CD4-positive, alpha-beta memory T cell (primary cell): ENCODE results near the gene VPS9D1. TPM values are rescaled to one million over a fixed set of nuclear protein-coding genes. Genes with fewer than 3 reads are reported as not detected.
"Not testable (repeated sequence)": the region's sequence is repeated elsewhere in the genome, so short reads cannot be mapped to it uniquely, and the experiment has no call there.

Experiments used
- CTCF ChIA-PET: fragments of 350-600 bp; sonication (Branson Sonifier 250); formaldehyde crosslinking; loops from one replicate; lab custom pipeline; 2021; ENCODE audit warnings: inconsistent platforms; ENCODE audit not compliant: partially characterized antibody; lab: Charles Lee
- POLR2A ChIA-PET: fragments of 350-600 bp; sonication (Branson Sonifier 250); formaldehyde crosslinking; loops from one replicate; lab custom pipeline; 2021; ENCODE audit not compliant: partially characterized antibody; lab: Charles Lee
- DNase-seq, 5 donors: peaks; one replicate each; pipeline versions ENCODE4 v3.0.0 to v3.0.0-alpha.2; 2020 to 2022; ENCODE audit warnings: mixed read lengths in 1 of 5
- H3K27ac ChIP-seq: one replicate; pipeline ENCODE4 v1.7.0; 2013; ENCODE audit warnings: low read depth, low read length
- H3K27me3 ChIP-seq: 2 replicates; pipeline ENCODE4 v1.7.0; 2013; ENCODE audit warnings: mild to moderate bottlenecking, low read length, moderate library complexity; ENCODE audit not compliant: insufficient read depth
- H3K36me3 ChIP-seq: 2 replicates; pipeline ENCODE4 v1.7.0; 2013; ENCODE audit warnings: mild to moderate bottlenecking, low read length, moderate library complexity; ENCODE audit not compliant: insufficient read depth
- H3K4me1 ChIP-seq: 2 replicates; pipeline ENCODE4 v1.7.0; 2013; ENCODE audit warnings: mild to moderate bottlenecking, low read length, moderate library complexity; ENCODE audit not compliant: insufficient read depth
- H3K4me3 ChIP-seq, 2 donors: one replicate each; pipeline ENCODE4 v1.7.0; 2013; ENCODE audit warnings: low read length in 2 of 2, mild to moderate bottlenecking in 1 of 2
- H3K9me3 ChIP-seq, 2 donors: one replicate each; pipeline ENCODE4 v1.7.0; 2013; ENCODE audit warnings: low read length in 2 of 2, control low read depth in 1 of 2; ENCODE audit not compliant: control insufficient read depth in 1 of 2
- H3K27ac Mint-ChIP-seq, 7 donors: one replicate each; pipeline ENCODE4 v1.8.0; 2020 to 2021; ENCODE audit warnings: mixed read lengths in 7 of 7, mild to moderate bottlenecking in 6 of 7, inconsistent platforms in 3 of 7, moderate library complexity in 3 of 7
- H3K27me3 Mint-ChIP-seq, 2 donors: one replicate each; pipeline ENCODE4 v1.8.0; 2020 to 2021; ENCODE audit warnings: mixed read lengths in 2 of 2
- H3K36me3 Mint-ChIP-seq, 2 donors: one replicate each; pipeline ENCODE4 v1.8.0; 2020 to 2021; ENCODE audit warnings: mixed read lengths in 2 of 2, inconsistent platforms in 1 of 2, mild to moderate bottlenecking in 1 of 2
- H3K4me1 Mint-ChIP-seq, 4 donors: one replicate each; pipeline ENCODE4 v1.8.0; 2020 to 2021; ENCODE audit warnings: mixed read lengths in 4 of 4, mild to moderate bottlenecking in 1 of 4
- H3K4me3 Mint-ChIP-seq, 8 donors: one replicate each; pipeline ENCODE4 v1.8.0; 2020 to 2021; ENCODE audit warnings: mixed read lengths in 8 of 8, mild to moderate bottlenecking in 7 of 8, moderate library complexity in 6 of 8, inconsistent platforms in 3 of 8
- H3K9me3 Mint-ChIP-seq, 8 donors: one replicate each; pipeline ENCODE4 v1.8.0; 2020 to 2021; ENCODE audit warnings: mixed read lengths in 8 of 8, mild to moderate bottlenecking in 5 of 8, inconsistent platforms in 3 of 8, moderate library complexity in 1 of 8
- intact Hi-C: fragments of 100-400 bp; cut with micrococcal nuclease; formaldehyde crosslinking; loops from one replicate; pipeline ENCODE4 v1.15.1; 2023
- polyA plus RNA-seq, 2 donors: library from polyadenylated mRNA; unstranded; fragments of 300-500 nt; fragmentation: Illumina TruSeq; gene quantifications; one replicate each; pipeline ENCODE4 v1.2.3, GENCODE V29; 2021
- total RNA-seq, 2 experiments: library from RNA; stranded (reverse); gene quantifications; one replicate each; pipeline ENCODE4 v1.2.3, GENCODE V29; 2021

The VPS9D1 gene
- total and polyA plus RNA-seq, 4 experiments from 2014 or later, result 0.48 to 13.6 (median 7.0) TPM

- Mint-ChIP-seq H3K4me3 (peak overlapping the region; percentile 51 to 95 (median 90)), H3K9me3 (no peaks in the 10 kb centered on the region), H3K27ac (peak overlapping the region in 4 of 7 donors; percentile 22 to 78 (median 66)), H3K27me3 (no peaks in the 10 kb centered on the region), H3K36me3 (peaks cover 4 to 14% of the 10 kb centered on the region in 2 donors), H3K4me1 (peaks cover 9 to 25% (median 13%) of the 10 kb centered on the region in 4 donors)
- CTCF ChIA-PET, result interaction anchor here (1.1 to 2.7 kb wide), 3 partner anchors 14 to 20 kb away, joined by 4 to 33 read pairs (median 7); partner anchors contain the start of gene SPATA2L
- no peak for DNase-seq
- peak overlapping the region in 1 of 2 donors; percentile 84 for H3K4me3 ChIP-seq
- intact Hi-C loops, result loop anchor here (1.0 kb wide), 3 partner anchors 14 to 36 kb away; partner anchors contain the start of genes CHMP1A and SPATA33
- H3K36me3 ChIP-seq, result peaks cover 6% of the 10 kb centered on the region
- H3K27ac ChIP-seq, result peak overlapping the region; percentile 84
- POLR2A ChIA-PET, result interaction anchor here (0.7 to 2.7 kb wide), 12 partner anchors 11 to 904 kb away, joined by 3 to 37 read pairs (median 5); partner anchors contain the start of genes CHMP1A, SPATA2L, SPATA33 and SPG7
- no peaks in the 10 kb centered on the region for H3K27me3 ChIP-seq
- no peaks in the 10 kb centered on the region for H3K9me3 ChIP-seq
- H3K4me1 ChIP-seq, result peaks cover 14% of the 10 kb centered on the region
These were observed 34.8 kb downstream of the VPS9D1 start for GRCh38 chr16:89685916-89686315.

DNA sequence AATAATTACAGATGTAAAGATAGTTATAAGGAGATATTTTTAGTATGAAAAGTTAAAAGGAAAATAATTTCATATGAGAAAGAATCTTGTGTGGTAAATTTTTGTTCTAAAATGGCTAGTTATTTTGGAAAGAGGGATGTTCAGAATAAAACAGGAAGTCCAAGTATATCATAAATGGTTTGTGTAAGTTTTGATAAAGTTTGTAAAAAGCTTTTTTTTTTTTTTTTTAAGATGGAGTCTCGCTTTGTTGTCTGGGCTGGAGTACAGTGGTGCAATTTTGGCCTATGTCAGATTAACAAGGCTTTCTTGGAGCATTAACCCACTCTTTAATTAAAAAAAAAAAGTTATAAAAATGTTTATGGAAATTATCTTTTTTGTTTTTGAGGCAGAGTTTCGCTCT, 42.4 kb downstream of the VPS9D1 start:
- H3K4me3 ChIP-seq, result no peak overlapping the region
- H3K4me1 ChIP-seq, result no peaks in the 10 kb centered on the region
- no peaks in the 10 kb centered on the region for H3K9me3 ChIP-seq
- no peak for DNase-seq
- H3K27me3 ChIP-seq, result no peaks in the 10 kb centered on the region
- H3K27ac Mint-ChIP-seq, result no peak overlapping the region
- peaks cover 0 to 2% (median 0%) of the 10 kb centered on the region in 8 donors for H3K9me3 Mint-ChIP-seq
- H3K36me3 Mint-ChIP-seq, result no peaks in the 10 kb centered on the region
- intact Hi-C loops, result no loop called here
- ChIA-PET CTCF (interaction anchor here (1.5 kb wide), 1 partner anchor 22 kb away, joined by 5 read pairs; no protein-coding TSS in a partner anchor), POLR2A (no interaction called here)
- no peaks in the 10 kb centered on the region for H3K36me3 ChIP-seq
- no peaks in the 10 kb centered on the region for H3K4me1 Mint-ChIP-seq
- H3K27me3 Mint-ChIP-seq, result peaks cover 0 to 1% of the 10 kb centered on the region in 2 donors
- H3K27ac ChIP-seq, result no peak overlapping the region
- no peak overlapping the region for H3K4me3 Mint-ChIP-seq

DNA sequence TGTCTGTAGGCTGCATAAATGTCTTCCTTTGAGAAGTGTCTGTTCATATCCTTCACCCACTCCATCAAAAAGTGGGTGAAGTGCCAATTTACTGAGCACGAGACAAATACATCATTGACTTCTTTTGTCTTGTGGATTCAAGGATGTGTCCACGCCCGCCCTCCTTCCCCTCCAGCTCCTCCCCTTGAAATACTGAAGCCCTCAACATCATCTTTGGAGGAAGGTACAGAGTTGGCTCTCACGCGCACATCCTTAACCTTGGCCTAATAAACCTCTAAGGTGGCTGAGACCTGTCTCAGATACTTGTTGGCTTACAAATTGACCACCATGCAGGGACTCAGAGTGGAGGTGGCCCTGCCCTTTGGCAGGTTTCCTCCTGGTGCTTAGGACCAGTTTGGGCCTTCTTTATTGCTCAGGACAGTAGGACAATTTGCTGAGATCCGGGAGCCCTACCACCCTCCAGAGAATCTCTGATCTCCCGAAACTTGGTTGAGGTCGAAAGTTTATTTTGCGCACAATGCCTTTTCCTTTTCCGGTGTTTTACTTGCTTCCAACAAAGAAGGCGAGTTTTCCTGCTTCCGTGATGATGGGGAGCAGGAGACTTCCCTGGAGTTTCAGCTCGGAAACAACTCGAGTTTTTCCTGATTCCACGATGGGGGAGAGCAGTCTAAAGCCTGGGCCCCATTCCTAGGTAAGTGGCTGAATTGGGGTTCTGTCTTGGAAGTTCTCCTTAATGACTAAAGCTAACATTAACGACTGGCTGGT, 48.3 kb downstream of the VPS9D1 start:
- intact Hi-C loops, result no loop called here
- CTCF ChIA-PET, result no interaction called here
- no peaks in the 10 kb centered on the region for H3K4me1 ChIP-seq

GRCh38 chr16:89671565-89671964, 49.1 kb downstream of the VPS9D1 start:
- H3K27me3 ChIP-seq, H3K36me3 ChIP-seq, H3K9me3 Mint-ChIP-seq, H3K27me3 Mint-ChIP-seq, H3K4me1 ChIP-seq, H3K36me3 Mint-ChIP-seq, intact Hi-C loops, H3K4me1 Mint-ChIP-seq, H3K27ac ChIP-seq, H3K9me3 ChIP-seq, H3K4me3 Mint-ChIP-seq, DNase-seq, H3K4me3 ChIP-seq: not testable (repeated sequence)
- ChIA-PET POLR2A (interaction anchor here (0.6 kb wide), 1 partner anchor 29 kb away, joined by 3 read pairs; no protein-coding TSS in a partner anchor), CTCF (interaction anchor here (0.7 kb wide), 1 partner anchor 188 kb away, joined by 3 read pairs; no protein-coding TSS in a partner anchor)
- H3K27ac Mint-ChIP-seq, result peak overlapping the region in 1 of 7 donors; percentile 73

More for the DNA sequence above, 48.3 kb downstream of the VPS9D1 start:
- H3K4me3 ChIP-seq, result no peak overlapping the region
- Mint-ChIP-seq H3K4me1 (peaks cover 0 to 5% (median 4%) of the 10 kb centered on the region in 4 donors), H3K36me3 (no peaks in the 10 kb centered on the region), H3K4me3 (no peak overlapping the region), H3K27me3 (no peaks in the 10 kb centered on the region), H3K27ac (no peak overlapping the region), H3K9me3 (no peaks in the 10 kb centered on the region)
- no peak for DNase-seq
- POLR2A ChIA-PET, result no interaction called here
- no peaks in the 10 kb centered on the region for H3K9me3 ChIP-seq
- H3K36me3 ChIP-seq, result no peaks in the 10 kb centered on the region
- no peaks in the 10 kb centered on the region for H3K27me3 ChIP-seq
- H3K27ac ChIP-seq, result no peak overlapping the region

DNA sequence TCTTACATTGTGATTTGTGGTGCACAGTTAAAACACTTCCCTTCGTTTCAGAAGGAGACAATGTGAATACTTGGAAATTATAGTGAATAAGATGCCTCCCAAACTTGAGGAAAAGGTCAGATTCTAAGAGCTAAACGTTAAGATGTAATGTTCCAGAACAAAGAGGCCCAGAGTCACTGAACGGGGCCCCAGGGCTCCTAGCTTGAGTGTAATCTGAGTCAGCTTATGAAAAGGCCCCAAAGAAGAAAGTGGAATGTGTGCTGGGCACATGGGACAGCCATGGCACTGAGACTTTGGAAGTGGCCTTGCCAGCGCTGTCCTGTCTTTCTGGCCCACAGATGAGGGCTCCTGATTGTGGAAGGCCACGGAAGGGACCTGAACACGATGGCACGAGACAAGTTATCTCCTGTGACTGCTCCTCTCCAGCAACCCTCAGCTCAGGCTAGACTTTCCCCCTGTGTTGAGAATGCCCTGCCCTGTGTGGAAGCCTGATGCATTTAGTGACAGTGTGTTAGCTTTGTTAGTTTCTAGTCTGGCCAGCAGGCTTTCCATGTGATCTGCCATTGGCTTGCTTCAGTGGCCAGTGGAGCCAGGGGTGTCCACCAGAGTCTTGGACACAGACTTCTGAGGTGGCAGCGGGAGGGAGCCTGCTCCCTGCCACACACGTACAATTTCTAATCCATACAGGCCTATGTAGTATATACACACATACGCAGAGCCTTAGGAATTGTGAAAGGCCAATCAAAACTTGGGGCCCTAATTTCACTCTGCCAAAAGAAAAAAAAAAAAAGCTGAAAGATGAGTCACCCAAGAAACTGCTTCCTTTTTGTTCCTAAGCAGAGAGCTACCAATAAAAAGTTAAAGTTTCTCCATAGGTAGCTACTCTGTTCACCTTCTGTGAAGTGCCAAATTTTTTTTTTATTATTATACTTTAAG, 49.9 kb downstream of the VPS9D1 start:
- Mint-ChIP-seq H3K4me1 (peaks cover 0 to 5% (median 4%) of the 10 kb centered on the region in 4 donors), H3K4me3 (peak overlapping the region in 1 of 8 donors; percentile 20), H3K9me3 (no peaks in the 10 kb centered on the region), H3K36me3 (no peaks in the 10 kb centered on the region), H3K27me3 (no peaks in the 10 kb centered on the region), H3K27ac (no peak overlapping the region)
- no peaks in the 10 kb centered on the region for H3K36me3 ChIP-seq
- H3K27me3 ChIP-seq, result no peaks in the 10 kb centered on the region
- H3K4me1 ChIP-seq, result no peaks in the 10 kb centered on the region
- ChIA-PET POLR2A (interaction anchor here (0.6 kb wide), 1 partner anchor 29 kb away, joined by 3 read pairs; no protein-coding TSS in a partner anchor), CTCF (interaction anchor here (0.7 to 1.2 kb wide), 2 partner anchors 29 to 189 kb away, joined by 3 read pairs; no protein-coding TSS in a partner anchor)
- no peak overlapping the region for H3K4me3 ChIP-seq
- no peaks in the 10 kb centered on the region for H3K9me3 ChIP-seq
- H3K27ac ChIP-seq, result no peak overlapping the region
- DNase-seq, result no peak
- intact Hi-C loops, result no loop called here

DNA sequence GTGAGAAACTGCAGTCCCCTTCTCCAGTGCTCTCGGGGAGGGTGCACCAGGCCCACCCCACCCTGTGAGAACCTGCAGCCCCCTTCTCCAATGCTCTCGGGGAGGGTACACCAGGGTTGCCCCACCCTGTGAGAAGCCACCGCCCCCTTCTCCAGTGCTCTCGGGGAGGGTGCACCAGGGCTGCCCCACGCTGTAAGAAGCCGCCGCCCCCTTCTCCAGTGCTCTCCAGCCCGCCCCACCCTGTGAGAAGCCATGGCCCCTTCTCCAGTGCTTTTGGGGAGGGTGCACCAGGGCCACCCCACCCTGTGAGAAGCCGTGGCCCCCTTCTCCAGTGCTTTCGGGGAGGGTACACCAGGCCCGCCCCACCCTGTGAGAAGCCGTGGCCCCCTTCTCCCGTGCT, 50.9 kb downstream of the VPS9D1 start:
- no peak overlapping the region for H3K4me3 Mint-ChIP-seq
- H3K27ac ChIP-seq, result no peak overlapping the region
- no peaks in the 10 kb centered on the region for H3K27me3 Mint-ChIP-seq
- H3K4me1 Mint-ChIP-seq, result peaks cover 0 to 5% (median 4%) of the 10 kb centered on the region in 4 donors
- intact Hi-C loops, result no loop called here
- DNase-seq, result no peak
- CTCF ChIA-PET, result no interaction called here
- H3K4me3 ChIP-seq, result no peak overlapping the region
- no peaks in the 10 kb centered on the region for H3K9me3 Mint-ChIP-seq
- no peaks in the 10 kb centered on the region for H3K36me3 Mint-ChIP-seq
- H3K27ac Mint-ChIP-seq, result no peak overlapping the region
- H3K9me3 ChIP-seq, result no peaks in the 10 kb centered on the region
- POLR2A ChIA-PET, result no interaction called here
- no peaks in the 10 kb centered on the region for H3K36me3 ChIP-seq
- H3K4me1 ChIP-seq, result no peaks in the 10 kb centered on the region
- no peaks in the 10 kb centered on the region for H3K27me3 ChIP-seq
